ENCODE data around the gene ULK4.
"Not testable (repeated sequence)": the region's sequence is repeated elsewhere in the genome, so short reads cannot be mapped to it uniquely, and the experiment has no call there.

Gene ULK4

GRCh38 chr3:41684797-41685735, 276.8 kb downstream of the ULK4 start:
- TF ChIP-seq ZNF274 (IDR thresholded peaks at IDR 0.05; ENCODE audit: low read depth, low read length), result no peak
- no peak overlapping the region for H3K4me3 ChIP-seq (ENCODE audit: low read length)

- no peak overlapping the region for H3K4me3 ChIP-seq (ENCODE audit: low read length)
- no peak for TF ChIP-seq ZNF274 (IDR thresholded peaks at IDR 0.05; ENCODE audit: low read depth, low read length)
Observed at GRCh38 chr3:41683666-41684350, 278.1 kb downstream of the ULK4 start.

- no peak for TF ChIP-seq ZNF274 (IDR thresholded peaks at IDR 0.05; ENCODE audit: low read depth, low read length)
- no peak overlapping the region for H3K4me3 ChIP-seq (ENCODE audit: low read length)
Observed at GRCh38 chr3:41682996-41683395, 278.9 kb downstream of the ULK4 start.

DNA sequence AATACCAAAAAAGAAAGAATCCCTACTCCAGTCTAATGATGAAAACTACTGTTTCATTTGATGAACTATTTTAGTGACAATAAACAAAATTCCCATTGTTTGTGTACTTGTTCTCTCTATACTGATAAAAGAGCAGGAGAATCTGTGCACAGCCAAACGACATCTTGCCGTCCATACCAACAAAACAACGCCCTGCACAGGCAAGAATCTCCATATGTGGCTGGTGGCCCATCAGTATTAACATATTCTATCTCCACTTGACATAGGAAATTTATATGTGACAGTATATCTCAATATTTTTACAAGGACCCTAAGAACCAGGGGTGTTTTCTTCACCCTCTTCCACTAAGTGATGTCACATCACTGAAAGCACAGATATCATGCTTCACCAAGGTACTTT, 279.5 kb downstream of the ULK4 start:
- no peak for TF ChIP-seq ZNF274 (IDR thresholded peaks at IDR 0.05; ENCODE audit: low read depth, low read length)
- no peak overlapping the region for H3K4me3 ChIP-seq (ENCODE audit: low read length)

DNA sequence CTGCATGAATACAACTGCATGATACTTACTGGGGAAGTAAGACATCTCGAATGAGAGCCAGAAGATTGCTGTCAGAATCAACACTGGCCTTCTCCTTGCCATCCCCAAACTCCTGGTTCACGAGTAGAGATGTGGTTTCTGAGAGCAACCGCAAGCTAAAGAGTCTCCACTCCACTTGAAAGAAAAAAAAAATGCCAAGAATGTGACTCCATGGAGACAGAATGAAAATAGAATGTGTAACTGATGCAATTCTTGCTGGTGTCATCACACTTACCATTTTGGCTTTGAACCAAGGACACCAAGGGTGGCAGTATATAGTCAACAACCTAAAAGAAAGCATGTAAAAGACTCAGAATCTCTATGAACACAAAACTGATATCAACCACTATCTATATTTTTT, 280.4 kb downstream of the ULK4 start:
- no peak overlapping the region for H3K4me3 ChIP-seq (ENCODE audit: low read length)
- no peak for TF ChIP-seq ZNF274 (IDR thresholded peaks at IDR 0.05; ENCODE audit: low read depth, low read length)

GRCh38 chr3:41679374-41679773, 282.5 kb downstream of the ULK4 start:
- no peak for TF ChIP-seq ZNF274 (IDR thresholded peaks at IDR 0.05; ENCODE audit: low read depth, low read length)
- H3K4me3 ChIP-seq (ENCODE audit: low read length), result no peak overlapping the region

DNA sequence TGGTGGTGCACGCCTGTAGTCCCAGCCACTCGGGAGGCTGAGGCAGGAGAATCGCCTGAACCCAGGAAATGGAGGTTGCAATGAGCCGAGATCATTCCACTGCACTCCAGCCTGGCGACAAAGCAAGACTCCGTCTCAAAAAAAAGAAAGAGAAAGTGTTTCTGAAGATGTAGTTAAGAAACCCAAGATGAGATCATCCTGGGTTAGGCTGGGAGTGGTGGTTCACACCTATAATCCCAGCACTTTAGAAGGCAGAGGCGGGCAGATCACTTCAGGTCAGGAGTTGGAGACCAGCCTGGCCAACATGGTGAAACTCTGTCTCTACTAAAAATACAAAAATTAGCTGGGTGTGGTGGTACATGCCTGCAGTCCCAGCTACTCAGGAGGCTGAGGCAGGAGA, 286.8 kb downstream of the ULK4 start:
- not testable (repeated sequence) for H3K4me3 ChIP-seq (ENCODE audit: low read length)

DNA sequence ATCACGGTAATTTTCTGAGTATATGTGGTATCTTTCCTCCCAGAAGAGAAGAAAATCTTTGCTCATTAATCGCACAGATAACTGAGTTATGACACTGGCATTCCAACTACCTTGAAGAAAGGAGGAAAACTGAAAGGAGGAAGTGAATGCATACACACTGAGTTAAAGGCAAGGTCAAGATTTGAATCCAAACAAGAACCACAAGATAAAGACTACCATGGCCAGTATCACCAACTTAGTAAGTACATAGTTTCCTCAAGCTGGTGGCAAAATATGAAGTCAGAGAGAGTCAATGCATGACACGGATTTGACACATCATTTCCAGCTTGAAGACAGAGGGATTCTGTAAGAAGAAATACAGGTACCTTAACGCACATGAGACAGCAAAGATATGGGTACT, 287.5 kb downstream of the ULK4 start:
- no peak for TF ChIP-seq ZNF274 (IDR thresholded peaks at IDR 0.05; ENCODE audit: low read depth, low read length)
- no peak overlapping the region for H3K4me3 ChIP-seq (ENCODE audit: low read length)

GRCh38 chr3:41673650-41674049, 288.3 kb downstream of the ULK4 start:
- no peak overlapping the region for H3K4me3 ChIP-seq (ENCODE audit: low read length)
- no peak for TF ChIP-seq ZNF274 (IDR thresholded peaks at IDR 0.05; ENCODE audit: low read depth, low read length)

- no peak for TF ChIP-seq ZNF274 (IDR thresholded peaks at IDR 0.05; ENCODE audit: low read depth, low read length)
- no peak overlapping the region for H3K4me3 ChIP-seq (ENCODE audit: low read length)
Observed at GRCh38 chr3:41668379-41668778, 293.5 kb downstream of the ULK4 start.

DNA sequence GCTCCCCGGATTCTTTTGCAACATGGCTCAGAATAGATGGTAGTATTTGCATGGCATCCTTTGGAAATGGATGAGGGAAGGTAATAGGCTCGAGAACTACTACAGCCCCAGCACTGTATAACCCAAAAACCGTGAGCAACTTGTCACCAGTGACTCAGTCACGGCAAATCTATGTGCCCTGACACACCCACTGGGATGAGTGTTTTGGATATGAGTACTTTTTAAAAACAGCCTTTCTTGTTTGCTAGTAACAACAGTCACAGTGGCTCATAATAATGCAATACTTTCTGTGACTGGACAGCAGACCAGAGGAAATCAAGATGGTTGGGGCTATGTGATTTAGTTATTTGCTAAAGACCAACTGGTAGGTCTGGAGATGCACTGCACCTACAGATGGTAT, 299.6 kb downstream of the ULK4 start:
- no peak overlapping the region for H3K4me3 ChIP-seq (ENCODE audit: low read length)

DNA sequence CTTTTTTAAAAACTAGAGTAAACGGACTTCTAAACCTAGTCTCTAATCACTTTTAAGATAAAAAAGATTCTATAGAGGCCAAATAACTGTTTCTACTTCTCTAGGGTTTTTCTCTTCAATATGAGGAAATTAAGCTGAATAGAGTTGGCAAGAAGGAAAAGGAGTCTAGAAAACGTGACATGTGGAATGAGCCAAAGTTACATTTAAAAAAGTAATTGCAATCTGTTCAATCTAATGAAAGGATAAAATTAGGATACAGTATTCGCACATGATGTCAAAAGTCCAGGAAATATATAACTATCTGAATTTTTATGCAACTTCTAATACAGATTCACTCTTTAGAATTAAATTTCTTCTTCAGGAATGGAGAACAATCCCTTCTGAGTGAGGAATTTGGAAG, 300.1 kb downstream of the ULK4 start:
- TF ChIP-seq ZNF274 (IDR thresholded peaks at IDR 0.05; ENCODE audit: low read depth, low read length), result no peak
- no peak overlapping the region for H3K4me3 ChIP-seq (ENCODE audit: low read length)

More for the DNA sequence above, 299.6 kb downstream of the ULK4 start:
- TF ChIP-seq ZNF274 (IDR thresholded peaks at IDR 0.05; ENCODE audit: low read depth, low read length), result no peak

DNA sequence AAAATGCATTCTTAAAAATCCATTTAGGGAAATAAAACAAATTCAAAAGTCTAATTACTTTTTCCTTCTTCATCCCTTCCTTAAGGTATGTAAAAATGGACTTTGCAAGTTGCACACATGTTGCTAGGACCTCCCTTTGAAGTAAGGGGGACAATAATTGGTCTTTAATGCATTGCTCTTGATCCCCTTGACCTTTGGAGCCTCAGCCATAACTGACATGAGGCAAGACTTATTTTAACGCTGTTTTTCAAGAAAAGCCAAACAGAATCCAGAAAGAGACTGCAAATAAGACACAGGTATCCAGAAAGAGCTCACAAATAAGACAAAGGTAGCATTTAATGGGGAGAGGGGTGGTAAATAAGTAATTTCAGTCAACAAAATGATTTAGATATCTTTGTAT, 301.4 kb downstream of the ULK4 start:
- H3K4me3 ChIP-seq (ENCODE audit: low read length), result no peak overlapping the region
- TF ChIP-seq ZNF274 (IDR thresholded peaks at IDR 0.05; ENCODE audit: low read depth, low read length), result no peak

GRCh38 chr3:41653571-41654239, 308.2 kb downstream of the ULK4 start:
- no peak overlapping the region for H3K4me3 ChIP-seq (ENCODE audit: low read length)
- no peak for TF ChIP-seq ZNF274 (IDR thresholded peaks at IDR 0.05; ENCODE audit: low read depth, low read length)

DNA sequence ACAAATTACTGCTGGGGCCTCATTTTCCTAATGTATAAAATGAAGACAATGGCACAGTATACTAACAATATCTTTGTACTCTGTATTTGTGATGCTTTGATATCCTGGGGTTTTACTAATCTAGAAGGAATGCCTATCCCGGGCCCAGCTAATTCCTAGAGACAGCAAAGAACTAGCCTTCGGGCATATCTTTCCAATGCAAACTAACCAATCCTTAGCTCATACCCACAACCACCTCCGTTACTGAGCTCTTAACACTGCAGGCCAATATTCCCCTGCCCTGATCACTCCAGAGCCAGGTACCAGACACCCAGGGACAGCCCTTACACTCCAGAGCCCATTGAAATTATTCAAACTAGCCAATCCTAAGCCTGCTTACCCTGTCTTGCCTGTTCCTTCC, 309.0 kb downstream of the ULK4 start:
- H3K4me3 ChIP-seq (ENCODE audit: low read length), result no peak overlapping the region
- no peak for TF ChIP-seq ZNF274 (IDR thresholded peaks at IDR 0.05; ENCODE audit: low read depth, low read length)

All from GM08714 (cell line).